A549 (cell line): ENCODE measurements around the gene SNAI3. TPM values are rescaled to one million over a fixed set of nuclear protein-coding genes. Genes with fewer than 3 reads are reported as not detected.

ENCODE experiments used
- ATAC-seq, 2 experiments: fragments of 200-7000 bp in 1 of 2; fragments of >200 bp in 1 of 2; cut with Nextera tagmentation in 1 of 2; cut with Tn5 transposase in 1 of 2; 3 replicates each; pipeline versions ENCODE4 v1.8.0 to v1.9.1; 2018 to 2020; ENCODE audit warnings: mild to moderate bottlenecking in 1 of 2, moderate library complexity in 1 of 2
- CTCF ChIA-PET: fragments of 300-600 bp; sonication (Branson Sonifier 250); formaldehyde crosslinking; extraction: SDS; loops from one replicate; lab custom pipeline; 2021; ENCODE audit warnings: antibody characterized with exemption, inconsistent platforms; lab: Yijun Ruan, JAX
- POLR2A ChIA-PET: fragments of 350-600 bp; formaldehyde crosslinking; extraction: SDS; loops from one replicate; lab custom pipeline; 2021; ENCODE audit warnings: antibody characterized with exemption, inconsistent platforms; lab: Yijun Ruan, JAX
- DNase-seq, 2 experiments: peaks; one replicate each; pipeline versions ENCODE4 v3.0.0 to v3.0.0-alpha.2; 2011 to 2016; ENCODE audit warnings: low read depth in 1 of 2, low spot score in 1 of 2
- FAIRE-seq: peaks from 2 replicates; lab custom pipeline; 2011; peaks lifted over from hg19 to GRCh38; lab: Jason Lieb, UNC
- H3K27ac ChIP-seq, 2 experiments: fragments of >200 bp; sonication (Bioruptor Twin); formaldehyde crosslinking; 3 replicates each; pipeline ENCODE4 v1.5.1; 2016 to 2017
- H3K4me1 ChIP-seq: fragments of >200 bp; sonication (Bioruptor Twin); formaldehyde crosslinking; 3 replicates; pipeline ENCODE4 v1.6.1; 2016
- H3K4me2 ChIP-seq: fragments of >200 bp; sonication (Bioruptor Twin); formaldehyde crosslinking; 3 replicates; pipeline ENCODE4 v1.6.1; 2016
- H3K4me3 ChIP-seq: fragments of >200 bp; sonication (Bioruptor Twin); formaldehyde crosslinking; 3 replicates; pipeline ENCODE4 v1.5.1; 2016
- H3K9me3 ChIP-seq: fragments of >200 bp; sonication (Bioruptor Twin); formaldehyde crosslinking; 3 replicates; pipeline ENCODE4 v1.6.1; 2016
- BHLHE40 ChIP-seq: IDR thresholded peaks from 2 replicates; pipeline ENCODE4 v1.6.1; 2012; ENCODE audit warnings: low read depth, low read length, inconsistent platforms
- CEBPB ChIP-seq, 2 experiments: fragments of >200 bp in 1 of 2; sonication (Bioruptor Twin) in 1 of 2; formaldehyde crosslinking in 1 of 2; IDR thresholded peaks; 2 replicates each; pipeline ENCODE4 v1.6.1; 2012 to 2016
- CHD4 ChIP-seq: fragments of 200-600 bp; sonication (generic); IDR thresholded peaks from 2 replicates; pipeline ENCODE4 v1.6.1; 2016; ENCODE audit warnings: antibody characterized with exemption, mild to moderate bottlenecking, borderline replicate concordance
- HDAC2 ChIP-seq: fragments of 200-600 bp; sonication (generic); IDR thresholded peaks from 2 replicates; pipeline ENCODE4 v1.6.1; 2016
- NR3C1 ChIP-seq: fragments of >200 bp; sonication (Bioruptor Twin); formaldehyde crosslinking; IDR thresholded peaks from 3 replicates; pipeline ENCODE4 v1.6.1; 2017
- RARB ChIP-seq: fragments of 250-450 bp; sonication (Bioruptor Pico); IDR thresholded peaks from 2 replicates; pipeline ENCODE4 v1.8.0; 2021; ENCODE audit warnings: mild to moderate bottlenecking, moderate library complexity
- TP53 ChIP-seq: fragments of 250-450 bp; sonication (Bioruptor Pico); IDR thresholded peaks from 2 replicates; pipeline ENCODE4 v1.5.0; 2021; ENCODE audit warnings: mild to moderate bottlenecking, moderate library complexity
- ZC3H11A ChIP-seq: fragments of 450-650 bp; IDR thresholded peaks from 2 replicates; pipeline ENCODE4 v1.6.1; 2014; ENCODE audit warnings: antibody characterized with exemption, mild to moderate bottlenecking
- ZSCAN20 ChIP-seq: fragments of 250-450 bp; sonication (Bioruptor Pico); IDR thresholded peaks from 2 replicates; pipeline ENCODE4 v1.8.0; 2022; ENCODE audit warnings: mild to moderate bottlenecking, moderate library complexity
- WGBS: methylation state at CpG from one replicate; pipeline ENCODE4 v1.1.6; 2017; ENCODE audit errors: missing lambda C conversion rate; 5-methylcytosine and 5-hydroxymethylcytosine counted together
- polyA plus RNA-seq, 4 experiments: library from polyadenylated mRNA; depleted of rRNA in 3 of 4; stranded (reverse); fragments of >200 nt; fragmentation: RNase III in 1 of 4; extraction: RNeasy Plus Mini Kit Qiagen cat#74134 plus additional on column Dnase treatment in 1 of 4; gene quantifications; 2 replicates in 3 of 4; 3 replicates in 1 of 4; pipeline ENCODE4 v1.2.3, GENCODE V29; 2011 to 2017
- TF ChIP-seq, protein P1 (sequence below): fragments of 250-450 bp; sonication (Bioruptor Pico); IDR thresholded peaks from 2 replicates; pipeline ENCODE4 v1.5.0; 2020; ENCODE audit warnings: low read depth, mild to moderate bottlenecking, moderate library complexity

SNAI3 gene
- polyA plus RNA-seq, 2 of the 4 experiments (the other 2 are of a cell fraction): not detected

DNA sequence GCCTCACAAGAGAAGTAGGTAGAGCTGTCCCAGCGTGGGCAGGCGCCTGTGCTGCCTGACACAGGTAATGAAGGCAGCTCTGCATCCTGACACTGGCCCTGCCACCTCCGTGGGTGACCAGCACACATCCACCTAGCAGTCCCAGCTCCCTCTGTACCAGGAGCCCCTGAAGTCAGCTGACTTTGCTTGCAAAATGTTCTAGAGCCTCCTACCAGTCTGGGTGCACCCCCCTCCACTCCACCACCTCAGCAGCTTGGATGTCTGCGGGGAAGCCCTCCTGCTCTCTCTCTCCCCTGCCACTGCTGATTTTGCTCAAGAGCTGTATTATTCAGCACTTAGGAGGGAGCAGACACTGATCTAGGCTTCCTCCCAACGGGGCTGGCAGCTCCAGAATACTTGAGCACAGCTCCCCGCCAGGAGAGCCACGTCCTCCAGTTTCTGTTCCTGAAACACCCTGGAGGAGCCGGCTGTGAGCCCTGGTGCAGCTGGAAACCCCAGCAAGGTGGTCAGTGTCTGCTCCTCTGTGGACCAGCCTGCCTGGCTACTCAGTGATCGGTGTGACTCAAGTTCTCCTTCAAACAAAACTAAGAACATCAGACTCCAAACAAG, 18.9 kb upstream of the SNAI3 start (continued):
- TF ChIP-seq RARB (no peak), HDAC2 (no peak)

DNA sequence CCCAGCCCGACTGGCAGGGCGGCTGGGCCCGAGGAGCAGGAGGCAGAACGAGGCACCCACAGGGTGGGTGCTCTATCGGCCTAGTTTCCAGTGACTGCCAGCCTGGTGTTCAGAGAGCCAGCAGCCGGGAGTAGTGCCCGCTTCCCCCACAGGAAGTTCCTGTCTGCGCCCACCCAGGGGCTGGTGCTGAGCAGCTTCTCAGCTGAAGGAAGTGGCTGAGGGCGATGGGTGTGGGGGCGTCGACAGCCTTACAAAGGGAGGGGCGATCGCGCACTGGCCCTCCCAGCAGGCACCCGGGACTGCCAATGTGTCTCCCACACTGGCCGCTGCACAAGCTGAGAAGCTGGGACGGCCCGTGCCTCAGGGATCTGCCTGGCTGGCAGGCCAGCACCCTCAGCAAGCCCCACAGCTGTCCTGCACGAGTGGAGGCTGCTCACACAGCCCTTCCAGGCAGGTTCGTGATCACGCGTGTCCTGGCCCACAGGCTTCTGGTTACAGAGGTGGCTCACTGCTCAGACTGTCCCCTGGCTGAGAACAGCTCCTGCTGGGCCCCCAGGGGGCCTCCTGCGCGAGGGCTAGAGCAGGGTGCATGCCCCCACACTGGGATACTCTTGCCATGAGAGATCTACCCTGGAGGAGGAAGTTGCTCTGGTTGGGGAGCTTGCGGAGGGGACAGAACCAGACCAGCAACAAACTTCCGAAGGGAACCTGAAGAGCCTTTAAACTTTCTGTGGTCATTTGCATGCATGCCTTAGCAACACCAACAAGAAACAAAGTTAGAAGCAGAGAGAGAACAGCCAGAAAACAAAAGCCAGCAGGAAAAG, 17.4 kb upstream of the SNAI3 start:
- Histone ChIP-seq H3K27ac (no peak overlapping the region), H3K4me1 (peaks cover 14% of the 10 kb centered on the region; the same call in 1 of the 3 replicates), H3K4me2 (no peak overlapping the region), H3K4me3 (no peak overlapping the region), H3K9me3 (no peaks in the 10 kb centered on the region)
- ATAC-seq: no peak
- TF ChIP-seq TP53 (CRISPR knock-in tag) (no peak), ZC3H11A (no peak), CHD4 (no peak)
- POLR2A ChIA-PET: no interaction called here
- no peak for FAIRE-seq
- CTCF ChIA-PET: interaction anchor here (0.9 to 7.6 kb wide), 2 partner anchors 16 to 32 kb away, joined by 3 to 49 read pairs; no protein-coding TSS in a partner anchor
- no peak for DNase-seq
- WGBS: 87% methylated on average over 19 of the region's 26 CpGs

DNA sequence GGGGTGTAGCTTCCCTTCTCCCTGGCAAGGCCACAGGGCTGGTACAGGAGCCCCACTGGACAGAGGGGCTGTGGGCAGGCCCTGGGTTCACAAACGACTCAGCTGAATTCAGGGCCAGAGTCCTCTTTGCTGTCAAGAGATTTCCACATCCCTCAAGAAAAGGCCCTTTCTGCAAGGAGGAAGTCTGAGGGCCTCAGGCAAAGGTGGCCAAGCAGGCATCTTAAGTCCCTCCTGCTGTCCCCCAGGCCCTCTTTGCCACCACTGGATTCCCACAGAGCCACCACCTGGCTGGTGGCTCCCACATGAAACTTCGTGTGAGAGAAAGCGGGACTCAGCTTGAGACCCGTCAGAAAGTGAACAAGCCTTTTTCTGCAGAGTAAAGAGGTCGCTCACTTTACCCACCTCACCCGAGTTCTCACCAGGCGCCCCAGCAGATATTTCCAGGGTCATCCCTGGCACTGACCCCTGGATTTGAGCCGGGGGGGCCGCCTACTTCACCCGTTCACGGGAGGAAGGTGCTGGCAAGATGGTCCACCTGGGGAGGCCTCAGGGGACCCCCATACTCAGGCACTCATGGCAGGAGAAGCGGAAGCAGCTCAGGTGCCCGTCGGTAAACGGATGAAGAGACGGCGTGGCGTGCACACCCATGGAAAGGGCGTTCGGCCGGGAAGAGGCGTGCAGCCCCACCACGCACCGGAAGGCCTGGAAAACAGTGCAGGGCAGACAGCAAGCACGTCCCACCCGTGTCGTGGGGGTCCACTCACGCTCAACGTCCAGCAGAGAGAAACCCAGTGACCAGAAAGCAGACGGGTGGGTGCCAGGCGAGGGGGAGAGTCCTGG, 16.3 kb upstream of the SNAI3 start:
- CTCF ChIA-PET: interaction anchor here (0.9 to 7.6 kb wide), 3 partner anchors 15 to 34 kb away, joined by 3 to 49 read pairs (median 17); no protein-coding TSS in a partner anchor
- H3K4me3 ChIP-seq: no peak overlapping the region
- H3K27ac ChIP-seq: no peak overlapping the region
- FAIRE-seq (no peak), ATAC-seq (no peak), DNase-seq (no peak)
- H3K4me1 ChIP-seq: peaks cover 13% of the 10 kb centered on the region; the same call in 1 of the 3 replicates
- 89% methylated on average over 30 of the region's 31 CpGs for WGBS
- H3K9me3 ChIP-seq: no peaks in the 10 kb centered on the region
- TF ChIP-seq CEBPB (IDR thresholded peaks at IDR 0.05) (no peak), BHLHE40 (no peak)
- no peak overlapping the region for H3K4me2 ChIP-seq
- POLR2A ChIA-PET: interaction anchor here (0.5 kb wide), 1 partner anchor 628 kb away, joined by 3 read pairs; no protein-coding TSS in a partner anchor

DNA sequence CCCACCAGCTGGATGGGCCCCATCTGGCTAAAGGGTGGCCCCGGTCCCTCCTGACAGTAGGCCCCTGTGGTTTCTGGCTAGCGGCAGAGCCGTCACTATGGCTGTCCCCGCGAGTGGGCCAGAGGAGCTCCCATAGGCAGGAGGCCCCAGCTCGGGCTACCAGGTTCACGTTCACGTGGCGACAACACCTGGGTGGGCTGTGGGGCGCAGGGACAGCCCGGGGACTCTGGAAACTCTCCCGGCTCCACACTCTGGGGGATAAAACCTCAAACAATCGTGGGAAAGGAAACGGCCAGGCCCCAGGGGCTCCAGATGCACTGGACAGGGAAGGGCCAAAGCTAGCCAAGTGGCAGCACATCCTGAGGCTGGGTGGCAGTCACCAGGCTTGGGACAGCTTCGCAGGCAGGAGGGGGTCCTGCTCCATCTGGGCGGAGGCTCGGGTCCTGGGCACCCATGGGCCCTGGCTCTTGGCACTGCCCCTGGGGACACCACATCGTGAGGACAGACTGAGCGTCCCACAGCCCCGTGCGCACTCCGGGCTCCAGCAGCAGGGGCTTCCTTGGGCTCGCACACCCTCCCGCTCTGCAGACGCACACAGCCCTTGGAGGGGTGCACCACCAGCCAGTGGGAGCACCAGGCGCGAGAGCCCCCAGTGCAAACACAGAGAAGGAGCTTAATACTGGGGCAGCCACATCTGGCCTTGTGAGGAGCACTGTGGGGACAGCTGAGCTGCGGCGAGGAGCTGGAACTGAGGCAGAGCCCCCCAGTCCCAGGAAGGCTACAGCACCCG, 15.5 kb upstream of the SNAI3 start:
- no peak for ATAC-seq
- DNase-seq: no peak
- no peak overlapping the region for H3K4me3 ChIP-seq
- FAIRE-seq: no peak
- 90% methylated on average over 25 of the region's 30 CpGs for WGBS
- TF ChIP-seq, protein P1, sequence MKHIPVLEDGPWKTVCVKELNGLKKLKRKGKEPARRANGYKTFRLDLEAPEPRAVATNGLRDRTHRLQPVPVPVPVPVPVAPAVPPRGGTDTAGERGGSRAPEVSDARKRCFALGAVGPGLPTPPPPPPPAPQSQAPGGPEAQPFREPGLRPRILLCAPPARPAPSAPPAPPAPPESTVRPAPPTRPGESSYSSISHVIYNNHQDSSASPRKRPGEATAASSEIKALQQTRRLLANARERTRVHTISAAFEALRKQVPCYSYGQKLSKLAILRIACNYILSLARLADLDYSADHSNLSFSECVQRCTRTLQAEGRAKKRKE (CRISPR knock-in tag): no peak
- TF ChIP-seq ZSCAN20 (CRISPR knock-in tag): no peak
- no peak for TF ChIP-seq NR3C1
- TF ChIP-seq, all 56 proteins: peak for 0
- ChIA-PET CTCF (interaction anchor here (2.3 to 2.6 kb wide), 2 partner anchors 17 to 35 kb away, joined by 8 to 17 read pairs; no protein-coding TSS in a partner anchor), POLR2A (no interaction called here)
- H3K27ac ChIP-seq: no peak overlapping the region
- H3K4me2 ChIP-seq: no peak overlapping the region
- H3K4me1 ChIP-seq: peaks cover 7% of the 10 kb centered on the region; the same call in 1 of the 3 replicates
- no peaks in the 10 kb centered on the region for H3K9me3 ChIP-seq
